MCF 10A (cell line): ENCODE measurements around the gene TIAM2. TPM values are rescaled to one million over a fixed set of nuclear protein-coding genes. Genes with fewer than 3 reads are reported as not detected.
"Not testable (repeated sequence)": the region's sequence is repeated elsewhere in the genome, so short reads cannot be mapped to it uniquely, and the experiment has no call there.

Experiments
- BruUV-seq: library from RNA; stranded (reverse); fragments of 400-500 nt; replicated peaks from 2 replicates; lab custom pipeline; 2021; lab: Mats Ljungman, UMichigan
- CTCF ChIA-PET: fragments of 300-600 bp; sonication (Branson Sonifier 250); formaldehyde crosslinking; extraction: SDS; loops from one replicate; lab custom pipeline; 2021; ENCODE audit warnings: antibody characterized with exemption, inconsistent platforms; lab: Yijun Ruan, JAX
- POLR2A ChIA-PET: fragments of 300-600, 350-650 bp; sonication (Branson Sonifier 250); formaldehyde crosslinking; extraction: SDS; loops from one replicate; lab custom pipeline; 2020; ENCODE audit warnings: antibody characterized with exemption, inconsistent platforms; lab: Yijun Ruan, JAX
- DNase-seq: peaks from one replicate; pipeline ENCODE4 v3.0.0-alpha.2; 2018; ENCODE audit not compliant: unreplicated experiment
- H3K27ac Mint-ChIP-seq: one replicate; pipeline ENCODE4 v1.8.0; 2022; ENCODE audit warnings: mild to moderate bottlenecking, low read depth, mixed read lengths; ENCODE audit not compliant: unreplicated experiment
- H3K27me3 Mint-ChIP-seq: one replicate; pipeline ENCODE4 v1.8.0; 2022; ENCODE audit warnings: mixed read lengths; ENCODE audit not compliant: insufficient read depth, unreplicated experiment
- H3K36me3 Mint-ChIP-seq: one replicate; pipeline ENCODE4 v1.8.0; 2022; ENCODE audit warnings: mild to moderate bottlenecking, moderate library complexity, mixed read lengths; ENCODE audit not compliant: insufficient read depth, unreplicated experiment
- H3K4me1 Mint-ChIP-seq: one replicate; pipeline ENCODE4 v1.8.0; 2022; ENCODE audit warnings: mixed read lengths; ENCODE audit not compliant: insufficient read depth, unreplicated experiment
- H3K4me3 Mint-ChIP-seq: one replicate; pipeline ENCODE4 v1.8.0; 2022; ENCODE audit warnings: mild to moderate bottlenecking, moderate library complexity, mixed read lengths; ENCODE audit not compliant: unreplicated experiment
- H3K9me3 Mint-ChIP-seq: one replicate; pipeline ENCODE4 v1.8.0; 2022; ENCODE audit warnings: mixed read lengths; ENCODE audit not compliant: unreplicated experiment
- CTCF ChIP-seq: fragments of 200-600 bp; IDR thresholded peaks from one replicate; pipeline ENCODE4 v1.8.0; 2022; ENCODE audit warnings: antibody characterized with exemption, mild to moderate bottlenecking; ENCODE audit not compliant: unreplicated experiment
- intact Hi-C: fragments of 100-400 bp; cut with micrococcal nuclease; formaldehyde crosslinking; loops from 2 replicates; pipeline ENCODE4 v1.14.1; 2022
- total RNA-seq: library from RNA; stranded (reverse); gene quantifications from 2 replicates; pipeline ENCODE4 v1.2.3, GENCODE V29; 2022

The TIAM2 gene
- total RNA-seq, 1 experiment from 2014 or later = 3.1 TPM

DNA sequence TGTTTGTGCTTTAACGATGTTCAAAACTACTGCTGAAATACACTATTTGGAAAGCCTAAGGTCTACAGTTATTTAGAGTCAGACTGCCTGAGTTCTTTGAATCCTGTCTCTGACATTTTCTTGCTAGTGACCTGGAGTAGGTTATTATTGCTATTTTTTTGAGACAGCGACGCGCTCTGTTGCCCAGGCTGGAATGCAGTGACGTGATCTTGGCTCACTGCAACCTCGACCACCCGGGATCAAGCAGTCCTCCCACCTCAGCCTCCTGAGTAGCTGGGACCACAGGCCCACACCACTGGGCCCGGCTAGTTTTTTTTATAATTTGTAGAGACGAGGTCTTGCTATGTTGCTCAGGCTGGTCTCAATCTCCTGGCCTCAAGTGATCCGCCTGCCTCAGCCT lies 96.6 kb downstream of the TIAM2 start:
- H3K27ac Mint-ChIP-seq = no peak overlapping the region
- no TSS peak for BruUV-seq
- DNase-seq = no peak
- TF ChIP-seq CTCF = no peak
- H3K36me3 Mint-ChIP-seq = no peaks in the 10 kb centered on the region
- ChIA-PET CTCF (no interaction called here), POLR2A (no interaction called here)
- H3K4me3 Mint-ChIP-seq = no peak overlapping the region
- H3K4me1 Mint-ChIP-seq = no peaks in the 10 kb centered on the region
- intact Hi-C loops = no loop called here
- H3K9me3 Mint-ChIP-seq = no peaks in the 10 kb centered on the region
- no peaks in the 10 kb centered on the region for H3K27me3 Mint-ChIP-seq

DNA sequence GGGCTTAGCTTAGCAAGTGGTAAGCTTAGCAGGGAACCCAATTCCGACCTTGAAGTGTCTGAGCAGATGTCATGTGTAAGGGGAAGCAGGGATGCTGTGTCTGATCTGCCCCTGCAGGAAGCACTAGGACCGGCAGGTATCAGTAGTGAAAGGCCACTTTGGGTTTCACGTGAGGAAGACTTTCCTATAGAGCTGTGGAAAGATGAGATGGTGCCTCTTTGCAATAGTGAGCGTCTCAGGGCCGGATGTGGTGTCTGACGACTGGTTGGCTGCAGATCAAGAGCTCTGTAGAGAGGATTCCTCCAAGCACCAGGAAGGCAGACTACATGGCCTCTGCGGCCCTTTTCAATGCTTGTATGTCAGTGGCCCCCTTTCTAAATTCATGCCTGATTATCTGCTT lies 98.3 kb downstream of the TIAM2 start:
- no peaks in the 10 kb centered on the region for H3K27me3 Mint-ChIP-seq
- H3K27ac Mint-ChIP-seq = no peak overlapping the region
- TF ChIP-seq CTCF = no peak
- no peak for DNase-seq
- no peaks in the 10 kb centered on the region for H3K36me3 Mint-ChIP-seq
- intact Hi-C loops = no loop called here
- BruUV-seq = no TSS peak
- H3K4me1 Mint-ChIP-seq = no peaks in the 10 kb centered on the region
- H3K9me3 Mint-ChIP-seq = no peaks in the 10 kb centered on the region
- POLR2A ChIA-PET = no interaction called here
- CTCF ChIA-PET = no interaction called here
- no peak overlapping the region for H3K4me3 Mint-ChIP-seq

GRCh38 chr6:155100087-155100486 lies 105.0 kb downstream of the TIAM2 start:
- no peak overlapping the region for H3K4me3 Mint-ChIP-seq
- no peaks in the 10 kb centered on the region for H3K36me3 Mint-ChIP-seq
- peak; percentile 12 for DNase-seq
- ChIA-PET CTCF (no interaction called here), POLR2A (no interaction called here)
- BruUV-seq = no TSS peak
- no peak for TF ChIP-seq CTCF
- H3K9me3 Mint-ChIP-seq = no peaks in the 10 kb centered on the region
- H3K27me3 Mint-ChIP-seq = no peaks in the 10 kb centered on the region
- intact Hi-C loops = no loop called here
- no peak overlapping the region for H3K27ac Mint-ChIP-seq
- H3K4me1 Mint-ChIP-seq = no peaks in the 10 kb centered on the region

DNA sequence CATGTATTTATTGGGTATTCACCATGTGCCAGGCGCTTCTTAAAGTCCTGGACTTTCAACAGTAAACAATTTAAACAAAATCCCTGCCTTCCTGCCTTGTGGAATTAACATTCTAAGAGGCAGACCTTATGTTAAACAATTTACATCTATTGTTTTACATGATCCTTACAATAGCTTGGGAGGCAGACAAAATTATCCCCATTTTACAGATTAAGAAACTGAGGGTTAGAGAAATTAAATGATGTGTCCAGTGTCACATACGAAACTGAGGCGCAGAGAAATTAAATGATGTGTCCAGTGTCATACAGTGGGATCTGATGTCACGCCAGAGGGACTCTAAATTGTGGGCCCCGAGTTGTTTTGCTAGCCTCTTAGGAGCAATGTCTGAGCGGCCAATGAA lies 105.5 kb downstream of the TIAM2 start:
- H3K4me3 Mint-ChIP-seq = no peak overlapping the region
- H3K9me3 Mint-ChIP-seq = no peaks in the 10 kb centered on the region
- intact Hi-C loops = no loop called here
- no peaks in the 10 kb centered on the region for H3K4me1 Mint-ChIP-seq
- ChIA-PET POLR2A (no interaction called here), CTCF (no interaction called here)
- H3K36me3 Mint-ChIP-seq = no peaks in the 10 kb centered on the region
- BruUV-seq = no TSS peak
- no peak overlapping the region for H3K27ac Mint-ChIP-seq
- H3K27me3 Mint-ChIP-seq = no peaks in the 10 kb centered on the region
- no peak for TF ChIP-seq CTCF
- DNase-seq = no peak

GRCh38 chr6:155103083-155103645 lies 108.0 kb downstream of the TIAM2 start:
- H3K27ac Mint-ChIP-seq, POLR2A ChIA-PET, CTCF ChIA-PET, DNase-seq, H3K4me1 Mint-ChIP-seq, BruUV-seq, intact Hi-C loops, H3K27me3 Mint-ChIP-seq, H3K36me3 Mint-ChIP-seq, H3K9me3 Mint-ChIP-seq, H3K4me3 Mint-ChIP-seq: not testable (repeated sequence)
